WTC11 (cell line): ENCODE results near the gene CD302. TPM values are rescaled to one million over a fixed set of nuclear protein-coding genes. Genes with fewer than 3 reads are reported as not detected.

Source experiments
- ATAC-seq: fragments of 200-7000 bp; cut with Tn5 transposase; 2 replicates; pipeline ENCODE4 v1.10.0; 2021; ENCODE audit warnings: mild to moderate bottlenecking, moderate library complexity
- CTCF ChIA-PET: fragments of 300-600 bp; sonication (Branson Sonifier 250); formaldehyde crosslinking; loops from one replicate; lab custom pipeline; 2021; ENCODE audit warnings: antibody characterized with exemption; lab: Charles Lee
- POLR2A ChIA-PET: fragments of 350-600 bp; sonication (Branson Sonifier 250); formaldehyde crosslinking; loops from one replicate; lab custom pipeline; 2021; ENCODE audit warnings: antibody characterized with exemption; lab: Charles Lee
- DNase-seq: peaks from one replicate; pipeline ENCODE4 v3.0.0; 2021; ENCODE audit warnings: low spot score
- H3K27ac Mint-ChIP-seq: 2 replicates; pipeline ENCODE4 v1.8.0; 2021; ENCODE audit warnings: mixed read lengths
- H3K27me3 Mint-ChIP-seq: 2 replicates; pipeline ENCODE4 v1.8.0; 2021; ENCODE audit warnings: low read depth, mild to moderate bottlenecking, moderate library complexity, mixed read lengths
- H3K36me3 Mint-ChIP-seq: 2 replicates; pipeline ENCODE4 v1.8.0; 2021; ENCODE audit warnings: mixed read lengths
- H3K4me1 Mint-ChIP-seq: 2 replicates; pipeline ENCODE4 v1.8.0; 2022; ENCODE audit warnings: mixed read lengths
- H3K4me3 Mint-ChIP-seq: 2 replicates; pipeline ENCODE4 v1.8.0; 2021; ENCODE audit warnings: mild to moderate bottlenecking, moderate library complexity, mixed read lengths
- H3K9me3 Mint-ChIP-seq: 2 replicates; pipeline ENCODE4 v1.8.0; 2021; ENCODE audit warnings: mixed read lengths
- CREB1 ChIP-seq: sonication (generic); formaldehyde crosslinking; IDR thresholded peaks from 2 replicates; pipeline ENCODE4 v1.8.0; 2023; ENCODE audit warnings: mild to moderate bottlenecking, missing genetic modification reagents
- CREM ChIP-seq: sonication (generic); formaldehyde crosslinking; IDR thresholded peaks from 2 replicates; pipeline ENCODE4 v1.8.1; 2022; ENCODE audit warnings: mild to moderate bottlenecking, missing genetic modification reagents, moderate library complexity
- ETV6 ChIP-seq: sonication (generic); formaldehyde crosslinking; IDR thresholded peaks from 2 replicates; pipeline ENCODE4 v1.8.1; 2022; ENCODE audit warnings: mild to moderate bottlenecking, missing genetic modification reagents
- FOXP1 ChIP-seq: sonication (generic); formaldehyde crosslinking; IDR thresholded peaks from 2 replicates; pipeline ENCODE4 v1.8.0; 2022; ENCODE audit warnings: missing genetic modification reagents, mild to moderate bottlenecking, moderate library complexity, borderline replicate concordance
- GTF2I ChIP-seq: fragments of 250-450 bp; sonication (Bioruptor Pico); conservative IDR thresholded peaks from 2 replicates; pipeline ENCODE4 v1.4.0; 2021; ENCODE audit warnings: mild to moderate bottlenecking
- PRRX2 ChIP-seq: fragments of 250-450 bp; sonication (Bioruptor Pico); IDR thresholded peaks from 2 replicates; pipeline ENCODE4 v1.8.0; 2021; ENCODE audit warnings: mild to moderate bottlenecking
- total RNA-seq: library from RNA; stranded (reverse); gene quantifications from 3 replicates; pipeline ENCODE4 v1.2.3, GENCODE V29; 2021
- TF ChIP-seq, protein P1 (sequence below): fragments of 250-450 bp; sonication (Bioruptor Pico); IDR thresholded peaks from 2 replicates; pipeline ENCODE4 v1.9.0; 2021; ENCODE audit warnings: mild to moderate bottlenecking
- TF ChIP-seq, protein P2 (sequence below): sonication (generic); formaldehyde crosslinking; IDR thresholded peaks from 2 replicates; pipeline ENCODE4 v1.8.0; 2022; ENCODE audit warnings: missing genetic modification reagents
- TF ChIP-seq, protein P3 (sequence below): sonication (generic); formaldehyde crosslinking; IDR thresholded peaks from 2 replicates; pipeline ENCODE4 v1.8.1; 2023; ENCODE audit warnings: mild to moderate bottlenecking, moderate library complexity, missing genetic modification reagents
- TF ChIP-seq, protein P4 (sequence below): sonication (generic); formaldehyde crosslinking; IDR thresholded peaks from 2 replicates; pipeline ENCODE4 v1.8.1; 2022; ENCODE audit warnings: low read depth, mild to moderate bottlenecking, moderate library complexity, missing genetic modification reagents, borderline replicate concordance
- TF ChIP-seq, protein P5 (sequence below): fragments of 250-450 bp; sonication (Bioruptor Pico); IDR thresholded peaks from 2 replicates; pipeline ENCODE4 v2.1.2; 2022; ENCODE audit warnings: mild to moderate bottlenecking, moderate library complexity
- TF ChIP-seq, protein P6 (sequence below): sonication (generic); formaldehyde crosslinking; IDR thresholded peaks from 2 replicates; pipeline ENCODE4 v1.8.1; 2022; ENCODE audit warnings: missing genetic modification reagents, borderline replicate concordance
- TF ChIP-seq, protein P7 (sequence below): fragments of 250-450 bp; sonication (Bioruptor Pico); IDR thresholded peaks from 2 replicates; pipeline ENCODE4 v1.9.0; 2021; ENCODE audit warnings: moderate library complexity, mild to moderate bottlenecking, inconsistent platforms, borderline replicate concordance
- TF ChIP-seq, protein P8 (sequence below): sonication (generic); formaldehyde crosslinking; IDR thresholded peaks from 2 replicates; pipeline ENCODE4 v1.8.0; 2023; ENCODE audit warnings: mild to moderate bottlenecking, missing genetic modification reagents

Gene CD302
- total RNA-seq, 1 experiment from 2014 or later: 1.4 TPM

DNA sequence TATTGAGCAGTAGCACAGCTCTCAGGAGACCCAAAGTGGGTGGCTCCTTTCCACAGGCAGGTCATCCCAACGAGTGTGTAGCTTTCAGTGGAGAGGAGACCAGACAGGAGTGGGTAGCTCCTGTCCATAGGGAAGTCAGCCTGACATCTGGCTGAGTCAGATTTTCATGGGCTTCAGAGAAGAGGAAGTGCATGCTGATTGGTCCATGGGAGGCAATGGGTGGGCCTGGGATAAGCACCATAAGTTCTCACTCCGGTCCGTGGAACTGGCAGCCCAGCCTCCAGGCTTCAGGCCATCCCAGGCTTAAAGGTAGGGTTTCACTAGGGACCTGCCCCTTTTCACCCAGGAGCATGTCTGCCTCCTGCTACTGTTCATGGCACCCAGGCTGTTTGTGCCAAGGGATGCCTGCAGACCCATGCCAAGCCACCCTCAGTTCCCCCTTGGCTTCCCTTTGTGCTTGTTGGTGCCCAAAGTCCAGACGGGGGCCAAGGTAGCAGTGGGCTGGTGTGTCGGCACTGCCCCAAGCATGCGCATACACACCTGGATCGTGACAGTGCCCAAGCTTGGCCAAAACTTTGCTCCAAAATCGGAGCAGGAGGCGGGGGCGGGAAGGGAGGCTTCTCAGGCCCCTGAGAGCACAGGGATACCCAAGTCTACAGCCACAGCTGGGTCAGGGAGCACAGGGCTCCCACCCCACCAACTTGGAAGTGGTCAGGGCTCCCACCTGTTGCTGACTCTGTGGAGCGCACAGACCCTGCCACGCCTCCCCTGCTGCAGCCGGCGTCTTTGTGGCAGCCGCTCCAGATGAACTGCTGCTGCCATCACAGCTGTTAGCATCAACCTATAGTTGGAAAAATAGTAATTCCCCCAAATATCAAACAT, 59.3 kb downstream of the CD302 start:
- H3K27ac Mint-ChIP-seq: peak overlapping the region; percentile 64
- H3K9me3 Mint-ChIP-seq: 0 out of 2 replicates have a peak, but pooled peaks cover 4% of the 10 kb centered on the region
- DNase-seq (no peak), ATAC-seq (peak; percentile 66)
- H3K4me1 Mint-ChIP-seq: no peaks in the 10 kb centered on the region
- CTCF ChIA-PET: interaction anchor here (1.3 kb wide), 2 partner anchors 17 to 181 kb away, joined by 4 to 7 read pairs; no protein-coding TSS in a partner anchor
- POLR2A ChIA-PET: interaction anchor here (0.6 kb wide), 1 partner anchor 1477 kb away, joined by 3 read pairs; no protein-coding TSS in a partner anchor
- no peak for TF ChIP-seq ETV6 (CRISPR knock-in tag)
- no peak for TF ChIP-seq PRRX2
- TF ChIP-seq, protein P1, sequence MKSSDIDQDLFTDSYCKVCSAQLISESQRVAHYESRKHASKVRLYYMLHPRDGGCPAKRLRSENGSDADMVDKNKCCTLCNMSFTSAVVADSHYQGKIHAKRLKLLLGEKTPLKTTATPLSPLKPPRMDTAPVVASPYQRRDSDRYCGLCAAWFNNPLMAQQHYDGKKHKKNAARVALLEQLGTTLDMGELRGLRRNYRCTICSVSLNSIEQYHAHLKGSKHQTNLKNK: no peak
- no peak for TF ChIP-seq CREM (CRISPR knock-in tag)
- TF ChIP-seq, protein P2, sequence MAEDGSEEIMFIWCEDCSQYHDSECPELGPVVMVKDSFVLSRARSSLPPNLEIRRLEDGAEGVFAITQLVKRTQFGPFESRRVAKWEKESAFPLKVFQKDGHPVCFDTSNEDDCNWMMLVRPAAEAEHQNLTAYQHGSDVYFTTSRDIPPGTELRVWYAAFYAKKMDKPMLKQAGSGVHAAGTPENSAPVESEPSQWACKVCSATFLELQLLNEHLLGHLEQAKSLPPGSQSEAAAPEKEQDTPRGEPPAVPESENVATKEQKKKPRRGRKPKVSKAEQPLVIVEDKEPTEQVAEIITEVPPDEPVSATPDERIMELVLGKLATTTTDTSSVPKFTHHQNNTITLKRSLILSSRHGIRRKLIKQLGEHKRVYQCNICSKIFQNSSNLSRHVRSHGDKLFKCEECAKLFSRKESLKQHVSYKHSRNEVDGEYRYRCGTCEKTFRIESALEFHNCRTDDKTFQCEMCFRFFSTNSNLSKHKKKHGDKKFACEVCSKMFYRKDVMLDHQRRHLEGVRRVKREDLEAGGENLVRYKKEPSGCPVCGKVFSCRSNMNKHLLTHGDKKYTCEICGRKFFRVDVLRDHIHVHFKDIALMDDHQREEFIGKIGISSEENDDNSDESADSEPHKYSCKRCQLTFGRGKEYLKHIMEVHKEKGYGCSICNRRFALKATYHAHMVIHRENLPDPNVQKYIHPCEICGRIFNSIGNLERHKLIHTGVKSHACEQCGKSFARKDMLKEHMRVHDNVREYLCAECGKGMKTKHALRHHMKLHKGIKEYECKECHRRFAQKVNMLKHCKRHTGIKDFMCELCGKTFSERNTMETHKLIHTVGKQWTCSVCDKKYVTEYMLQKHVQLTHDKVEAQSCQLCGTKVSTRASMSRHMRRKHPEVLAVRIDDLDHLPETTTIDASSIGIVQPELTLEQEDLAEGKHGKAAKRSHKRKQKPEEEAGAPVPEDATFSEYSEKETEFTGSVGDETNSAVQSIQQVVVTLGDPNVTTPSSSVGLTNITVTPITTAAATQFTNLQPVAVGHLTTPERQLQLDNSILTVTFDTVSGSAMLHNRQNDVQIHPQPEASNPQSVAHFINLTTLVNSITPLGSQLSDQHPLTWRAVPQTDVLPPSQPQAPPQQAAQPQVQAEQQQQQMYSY (CRISPR knock-in tag): peak; percentile 57; the same call in 1 of the 2 replicates
- TF ChIP-seq FOXP1 (CRISPR knock-in tag): peak; percentile 47; the same call in 1 of the 2 replicates
- TF ChIP-seq, protein P3, sequence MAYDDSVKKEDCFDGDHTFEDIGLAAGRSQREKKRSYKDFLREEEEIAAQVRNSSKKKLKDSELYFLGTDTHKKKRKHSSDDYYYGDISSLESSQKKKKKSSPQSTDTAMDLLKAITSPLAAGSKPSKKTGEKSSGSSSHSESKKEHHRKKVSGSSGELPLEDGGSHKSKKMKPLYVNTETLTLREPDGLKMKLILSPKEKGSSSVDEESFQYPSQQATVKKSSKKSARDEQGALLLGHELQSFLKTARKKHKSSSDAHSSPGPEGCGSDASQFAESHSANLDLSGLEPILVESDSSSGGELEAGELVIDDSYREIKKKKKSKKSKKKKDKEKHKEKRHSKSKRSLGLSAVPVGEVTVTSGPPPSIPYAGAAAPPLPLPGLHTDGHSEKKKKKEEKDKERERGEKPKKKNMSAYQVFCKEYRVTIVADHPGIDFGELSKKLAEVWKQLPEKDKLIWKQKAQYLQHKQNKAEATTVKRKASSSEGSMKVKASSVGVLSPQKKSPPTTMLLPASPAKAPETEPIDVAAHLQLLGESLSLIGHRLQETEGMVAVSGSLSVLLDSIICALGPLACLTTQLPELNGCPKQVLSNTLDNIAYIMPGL (CRISPR knock-in tag): no peak
- TF ChIP-seq GTF2I (CRISPR knock-in tag): no peak
- TF ChIP-seq, protein P4, sequence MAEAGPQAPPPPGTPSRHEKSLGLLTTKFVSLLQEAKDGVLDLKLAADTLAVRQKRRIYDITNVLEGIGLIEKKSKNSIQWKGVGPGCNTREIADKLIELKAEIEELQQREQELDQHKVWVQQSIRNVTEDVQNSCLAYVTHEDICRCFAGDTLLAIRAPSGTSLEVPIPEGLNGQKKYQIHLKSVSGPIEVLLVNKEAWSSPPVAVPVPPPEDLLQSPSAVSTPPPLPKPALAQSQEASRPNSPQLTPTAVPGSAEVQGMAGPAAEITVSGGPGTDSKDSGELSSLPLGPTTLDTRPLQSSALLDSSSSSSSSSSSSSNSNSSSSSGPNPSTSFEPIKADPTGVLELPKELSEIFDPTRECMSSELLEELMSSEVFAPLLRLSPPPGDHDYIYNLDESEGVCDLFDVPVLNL: no peak
- TF ChIP-seq, protein P5, sequence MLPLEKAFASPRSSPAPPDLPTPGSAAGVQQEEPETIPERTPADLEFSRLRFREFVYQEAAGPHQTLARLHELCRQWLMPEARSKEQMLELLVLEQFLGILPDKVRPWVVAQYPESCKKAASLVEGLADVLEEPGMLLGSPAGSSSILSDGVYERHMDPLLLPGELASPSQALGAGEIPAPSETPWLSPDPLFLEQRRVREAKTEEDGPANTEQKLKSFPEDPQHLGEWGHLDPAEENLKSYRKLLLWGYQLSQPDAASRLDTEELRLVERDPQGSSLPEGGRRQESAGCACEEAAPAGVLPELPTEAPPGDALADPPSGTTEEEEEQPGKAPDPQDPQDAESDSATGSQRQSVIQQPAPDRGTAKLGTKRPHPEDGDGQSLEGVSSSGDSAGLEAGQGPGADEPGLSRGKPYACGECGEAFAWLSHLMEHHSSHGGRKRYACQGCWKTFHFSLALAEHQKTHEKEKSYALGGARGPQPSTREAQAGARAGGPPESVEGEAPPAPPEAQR: no peak
- no peak for TF ChIP-seq CREB1 (CRISPR knock-in tag)
- TF ChIP-seq, all 79 proteins: peak for 2
- peaks cover 52% of the 10 kb centered on the region for H3K36me3 Mint-ChIP-seq
- no peak overlapping the region for H3K4me3 Mint-ChIP-seq
- no peaks in the 10 kb centered on the region for H3K27me3 Mint-ChIP-seq

DNA sequence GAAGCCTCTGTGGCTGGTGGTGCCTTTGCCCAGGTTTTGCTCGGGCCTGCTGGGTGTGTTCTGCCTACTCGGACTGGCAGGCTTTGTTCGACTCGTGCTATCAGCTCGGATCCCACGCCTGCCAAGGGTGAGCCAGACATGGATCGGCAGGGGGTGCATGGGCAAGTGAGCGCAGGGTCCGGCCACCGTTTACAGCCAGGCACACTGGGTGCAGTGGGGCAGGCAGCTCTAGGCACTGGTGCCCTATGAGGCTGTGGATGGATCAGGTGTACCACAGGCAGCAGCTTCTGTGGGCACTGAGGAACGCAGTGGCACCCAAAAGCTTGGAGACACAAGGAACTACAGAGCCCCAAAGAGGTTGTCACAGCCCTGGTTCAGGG, 60.1 kb downstream of the CD302 start:
- H3K27ac Mint-ChIP-seq: no peak overlapping the region
- H3K4me3 Mint-ChIP-seq: no peak overlapping the region
- H3K27me3 Mint-ChIP-seq: no peaks in the 10 kb centered on the region
- peaks cover 53% of the 10 kb centered on the region for H3K36me3 Mint-ChIP-seq
- DNase-seq (no peak), ATAC-seq (no peak; the same call in 1 of the 2 replicates)
- CTCF ChIA-PET: interaction anchor here (1.3 kb wide), 2 partner anchors 18 to 180 kb away, joined by 4 to 7 read pairs; no protein-coding TSS in a partner anchor
- 0 out of 2 replicates have a peak, but pooled peaks cover 4% of the 10 kb centered on the region for H3K9me3 Mint-ChIP-seq
- POLR2A ChIA-PET: interaction anchor here (0.6 kb wide), 1 partner anchor 31 kb away, joined by 3 read pairs; no protein-coding TSS in a partner anchor
- H3K4me1 Mint-ChIP-seq: no peaks in the 10 kb centered on the region
- TF ChIP-seq, protein P6, sequence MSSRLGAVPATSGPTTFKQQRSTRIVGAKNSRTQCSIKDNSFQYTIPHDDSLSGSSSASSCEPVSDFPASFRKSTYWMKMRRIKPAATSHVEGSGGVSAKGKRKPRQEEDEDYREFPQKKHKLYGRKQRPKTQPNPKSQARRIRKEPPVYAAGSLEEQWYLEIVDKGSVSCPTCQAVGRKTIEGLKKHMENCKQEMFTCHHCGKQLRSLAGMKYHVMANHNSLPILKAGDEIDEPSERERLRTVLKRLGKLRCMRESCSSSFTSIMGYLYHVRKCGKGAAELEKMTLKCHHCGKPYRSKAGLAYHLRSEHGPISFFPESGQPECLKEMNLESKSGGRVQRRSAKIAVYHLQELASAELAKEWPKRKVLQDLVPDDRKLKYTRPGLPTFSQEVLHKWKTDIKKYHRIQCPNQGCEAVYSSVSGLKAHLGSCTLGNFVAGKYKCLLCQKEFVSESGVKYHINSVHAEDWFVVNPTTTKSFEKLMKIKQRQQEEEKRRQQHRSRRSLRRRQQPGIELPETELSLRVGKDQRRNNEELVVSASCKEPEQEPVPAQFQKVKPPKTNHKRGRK (CRISPR knock-in tag): no peak
- TF ChIP-seq, protein P7, sequence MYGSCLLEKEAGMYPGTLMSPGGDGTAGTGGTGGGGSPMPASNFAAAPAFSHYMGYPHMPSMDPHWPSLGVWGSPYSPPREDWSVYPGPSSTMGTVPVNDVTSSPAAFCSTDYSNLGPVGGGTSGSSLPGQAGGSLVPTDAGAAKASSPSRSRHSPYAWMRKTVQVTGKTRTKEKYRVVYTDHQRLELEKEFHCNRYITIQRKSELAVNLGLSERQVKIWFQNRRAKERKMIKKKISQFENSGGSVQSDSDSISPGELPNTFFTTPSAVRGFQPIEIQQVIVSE: no peak
- TF ChIP-seq, protein P8, sequence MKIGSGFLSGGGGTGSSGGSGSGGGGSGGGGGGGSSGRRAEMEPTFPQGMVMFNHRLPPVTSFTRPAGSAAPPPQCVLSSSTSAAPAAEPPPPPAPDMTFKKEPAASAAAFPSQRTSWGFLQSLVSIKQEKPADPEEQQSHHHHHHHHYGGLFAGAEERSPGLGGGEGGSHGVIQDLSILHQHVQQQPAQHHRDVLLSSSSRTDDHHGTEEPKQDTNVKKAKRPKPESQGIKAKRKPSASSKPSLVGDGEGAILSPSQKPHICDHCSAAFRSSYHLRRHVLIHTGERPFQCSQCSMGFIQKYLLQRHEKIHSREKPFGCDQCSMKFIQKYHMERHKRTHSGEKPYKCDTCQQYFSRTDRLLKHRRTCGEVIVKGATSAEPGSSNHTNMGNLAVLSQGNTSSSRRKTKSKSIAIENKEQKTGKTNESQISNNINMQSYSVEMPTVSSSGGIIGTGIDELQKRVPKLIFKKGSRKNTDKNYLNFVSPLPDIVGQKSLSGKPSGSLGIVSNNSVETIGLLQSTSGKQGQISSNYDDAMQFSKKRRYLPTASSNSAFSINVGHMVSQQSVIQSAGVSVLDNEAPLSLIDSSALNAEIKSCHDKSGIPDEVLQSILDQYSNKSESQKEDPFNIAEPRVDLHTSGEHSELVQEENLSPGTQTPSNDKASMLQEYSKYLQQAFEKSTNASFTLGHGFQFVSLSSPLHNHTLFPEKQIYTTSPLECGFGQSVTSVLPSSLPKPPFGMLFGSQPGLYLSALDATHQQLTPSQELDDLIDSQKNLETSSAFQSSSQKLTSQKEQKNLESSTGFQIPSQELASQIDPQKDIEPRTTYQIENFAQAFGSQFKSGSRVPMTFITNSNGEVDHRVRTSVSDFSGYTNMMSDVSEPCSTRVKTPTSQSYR (CRISPR knock-in tag): no peak
